ENCODE data around the gene CALCOCO1.

DNA sequence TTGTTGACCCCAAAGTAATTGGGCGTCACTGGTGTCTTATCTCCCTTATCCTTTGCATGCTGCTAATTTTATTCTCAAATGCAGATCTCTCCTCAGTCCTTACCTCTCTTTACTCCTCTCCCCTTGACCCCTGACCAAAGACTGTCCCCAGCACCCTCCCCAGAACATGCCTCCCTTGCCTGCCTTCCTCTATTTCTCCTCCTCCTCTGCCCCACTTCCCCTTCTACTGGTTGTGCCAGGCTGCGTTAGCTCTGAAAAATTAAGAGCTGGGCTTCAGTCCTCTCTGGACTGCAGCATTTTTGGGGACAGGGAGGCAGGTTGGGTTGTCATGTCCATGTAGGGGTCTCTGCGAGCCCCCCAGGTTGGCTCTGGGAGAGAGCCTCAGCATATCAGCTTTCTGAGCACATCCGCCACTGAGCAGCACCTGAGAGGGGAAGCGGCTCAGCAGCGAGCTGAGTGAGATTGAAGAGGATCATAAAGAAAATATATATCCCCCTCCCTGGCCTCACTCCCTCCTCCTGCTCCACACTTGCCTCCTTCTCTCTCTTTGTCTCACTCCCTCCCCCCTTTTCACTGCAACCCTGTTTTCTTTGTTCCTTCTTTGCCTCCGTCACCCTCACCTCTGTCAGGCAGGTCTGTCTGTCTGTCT is 31.0 kb upstream of the CALCOCO1 start:
- TF ChIP-seq, protein P1, sequence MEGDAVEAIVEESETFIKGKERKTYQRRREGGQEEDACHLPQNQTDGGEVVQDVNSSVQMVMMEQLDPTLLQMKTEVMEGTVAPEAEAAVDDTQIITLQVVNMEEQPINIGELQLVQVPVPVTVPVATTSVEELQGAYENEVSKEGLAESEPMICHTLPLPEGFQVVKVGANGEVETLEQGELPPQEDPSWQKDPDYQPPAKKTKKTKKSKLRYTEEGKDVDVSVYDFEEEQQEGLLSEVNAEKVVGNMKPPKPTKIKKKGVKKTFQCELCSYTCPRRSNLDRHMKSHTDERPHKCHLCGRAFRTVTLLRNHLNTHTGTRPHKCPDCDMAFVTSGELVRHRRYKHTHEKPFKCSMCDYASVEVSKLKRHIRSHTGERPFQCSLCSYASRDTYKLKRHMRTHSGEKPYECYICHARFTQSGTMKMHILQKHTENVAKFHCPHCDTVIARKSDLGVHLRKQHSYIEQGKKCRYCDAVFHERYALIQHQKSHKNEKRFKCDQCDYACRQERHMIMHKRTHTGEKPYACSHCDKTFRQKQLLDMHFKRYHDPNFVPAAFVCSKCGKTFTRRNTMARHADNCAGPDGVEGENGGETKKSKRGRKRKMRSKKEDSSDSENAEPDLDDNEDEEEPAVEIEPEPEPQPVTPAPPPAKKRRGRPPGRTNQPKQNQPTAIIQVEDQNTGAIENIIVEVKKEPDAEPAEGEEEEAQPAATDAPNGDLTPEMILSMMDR (IDR thresholded peaks at IDR 0.05 in 4 of 5, conservative IDR thresholded peaks at IDR 0.05 in 1 of 5): no peak
- no peak for TF ChIP-seq POLR2A (IDR thresholded peaks at IDR 0.05)
